ENCODE measurements around the gene POU2F2. TPM values are rescaled to one million over a fixed set of nuclear protein-coding genes. Genes with fewer than 3 reads are reported as not detected.

The POU2F2 gene
- total RNA-seq, 1 experiment from 2014 or later: 6.0 TPM

DNA sequence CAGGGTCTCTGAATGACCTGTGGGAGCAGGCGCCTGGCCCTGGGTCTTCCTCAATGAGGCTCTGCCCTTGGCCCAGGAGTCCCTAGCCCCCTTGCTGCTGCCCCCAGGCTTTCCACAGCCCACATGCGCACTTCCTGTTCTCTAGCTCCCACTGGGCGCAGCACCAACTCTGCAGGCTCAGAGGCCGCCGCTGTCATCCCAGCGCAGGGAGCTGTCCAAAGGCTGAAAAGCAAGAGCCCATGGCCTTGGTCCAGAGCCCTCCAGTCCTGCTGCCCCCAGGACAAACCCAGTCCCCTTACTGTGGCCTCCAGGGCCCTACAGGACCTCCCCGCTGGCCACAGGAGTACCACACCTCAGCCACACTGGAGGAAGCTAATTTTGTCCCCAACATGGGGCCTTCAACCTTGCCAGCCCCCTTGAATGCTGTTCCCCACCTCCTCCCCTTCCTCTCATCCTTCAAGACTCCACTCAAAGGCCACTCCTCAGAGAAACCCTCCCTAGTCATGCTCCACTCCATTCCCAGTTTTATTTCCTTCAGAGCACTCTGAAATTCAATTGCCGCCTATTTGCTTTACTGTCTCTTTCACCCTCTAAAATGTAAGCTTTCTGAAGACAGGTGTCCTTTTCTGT is 8.0 kb upstream of the POU2F2 start (continued):
- TF ChIP-seq, protein P1, sequence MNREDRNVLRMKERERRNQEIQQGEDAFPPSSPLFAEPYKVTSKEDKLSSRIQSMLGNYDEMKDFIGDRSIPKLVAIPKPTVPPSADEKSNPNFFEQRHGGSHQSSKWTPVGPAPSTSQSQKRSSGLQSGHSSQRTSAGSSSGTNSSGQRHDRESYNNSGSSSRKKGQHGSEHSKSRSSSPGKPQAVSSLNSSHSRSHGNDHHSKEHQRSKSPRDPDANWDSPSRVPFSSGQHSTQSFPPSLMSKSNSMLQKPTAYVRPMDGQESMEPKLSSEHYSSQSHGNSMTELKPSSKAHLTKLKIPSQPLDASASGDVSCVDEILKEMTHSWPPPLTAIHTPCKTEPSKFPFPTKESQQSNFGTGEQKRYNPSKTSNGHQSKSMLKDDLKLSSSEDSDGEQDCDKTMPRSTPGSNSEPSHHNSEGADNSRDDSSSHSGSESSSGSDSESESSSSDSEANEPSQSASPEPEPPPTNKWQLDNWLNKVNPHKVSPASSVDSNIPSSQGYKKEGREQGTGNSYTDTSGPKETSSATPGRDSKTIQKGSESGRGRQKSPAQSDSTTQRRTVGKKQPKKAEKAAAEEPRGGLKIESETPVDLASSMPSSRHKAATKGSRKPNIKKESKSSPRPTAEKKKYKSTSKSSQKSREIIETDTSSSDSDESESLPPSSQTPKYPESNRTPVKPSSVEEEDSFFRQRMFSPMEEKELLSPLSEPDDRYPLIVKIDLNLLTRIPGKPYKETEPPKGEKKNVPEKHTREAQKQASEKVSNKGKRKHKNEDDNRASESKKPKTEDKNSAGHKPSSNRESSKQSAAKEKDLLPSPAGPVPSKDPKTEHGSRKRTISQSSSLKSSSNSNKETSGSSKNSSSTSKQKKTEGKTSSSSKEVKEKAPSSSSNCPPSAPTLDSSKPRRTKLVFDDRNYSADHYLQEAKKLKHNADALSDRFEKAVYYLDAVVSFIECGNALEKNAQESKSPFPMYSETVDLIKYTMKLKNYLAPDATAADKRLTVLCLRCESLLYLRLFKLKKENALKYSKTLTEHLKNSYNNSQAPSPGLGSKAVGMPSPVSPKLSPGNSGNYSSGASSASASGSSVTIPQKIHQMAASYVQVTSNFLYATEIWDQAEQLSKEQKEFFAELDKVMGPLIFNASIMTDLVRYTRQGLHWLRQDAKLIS (CRISPR knock-in tag; IDR thresholded peaks at IDR 0.05; ENCODE audit: borderline replicate concordance): no peak
- TF ChIP-seq, protein P2, sequence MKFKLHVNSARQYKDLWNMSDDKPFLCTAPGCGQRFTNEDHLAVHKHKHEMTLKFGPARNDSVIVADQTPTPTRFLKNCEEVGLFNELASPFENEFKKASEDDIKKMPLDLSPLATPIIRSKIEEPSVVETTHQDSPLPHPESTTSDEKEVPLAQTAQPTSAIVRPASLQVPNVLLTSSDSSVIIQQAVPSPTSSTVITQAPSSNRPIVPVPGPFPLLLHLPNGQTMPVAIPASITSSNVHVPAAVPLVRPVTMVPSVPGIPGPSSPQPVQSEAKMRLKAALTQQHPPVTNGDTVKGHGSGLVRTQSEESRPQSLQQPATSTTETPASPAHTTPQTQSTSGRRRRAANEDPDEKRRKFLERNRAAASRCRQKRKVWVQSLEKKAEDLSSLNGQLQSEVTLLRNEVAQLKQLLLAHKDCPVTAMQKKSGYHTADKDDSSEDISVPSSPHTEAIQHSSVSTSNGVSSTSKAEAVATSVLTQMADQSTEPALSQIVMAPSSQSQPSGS (CRISPR knock-in tag; IDR thresholded peaks at IDR 0.05; ENCODE audit: borderline replicate concordance, low read depth): no peak
- TF ChIP-seq TEAD1 (CRISPR knock-in tag; IDR thresholded peaks at IDR 0.05) (peak; percentile 96), TP53 (CRISPR knock-in tag; IDR thresholded peaks at IDR 0.05) (no peak), TCF7 (CRISPR knock-in tag; IDR thresholded peaks at IDR 0.05; ENCODE audit: low read depth) (0 out of 2 replicates have a peak, but pooled peaks have one; percentile 51), EMX1 (CRISPR knock-in tag; IDR thresholded peaks at IDR 0.05) (no peak), FOXJ3 (CRISPR knock-in tag; IDR thresholded peaks at IDR 0.05; ENCODE audit: borderline replicate concordance) (no peak), SP1 (CRISPR knock-in tag; conservative IDR thresholded peaks at IDR 0.05) (no peak), ZBTB21 (CRISPR knock-in tag; IDR thresholded peaks at IDR 0.05; ENCODE audit: borderline replicate concordance) (peak; percentile 26; the same call in 1 of the 2 replicates), NR3C1 (CRISPR knock-in tag; conservative IDR thresholded peaks at IDR 0.05; ENCODE audit: low read depth) (no peak), NR2C2 (CRISPR knock-in tag; IDR thresholded peaks at IDR 0.05) (no peak), CREM (CRISPR knock-in tag; IDR thresholded peaks at IDR 0.05) (peak; percentile 77; the same call in 1 of the 2 replicates), NFYB (CRISPR knock-in tag; conservative IDR thresholded peaks at IDR 0.05; ENCODE audit: low read depth) (no peak)
- TF ChIP-seq, protein P3, sequence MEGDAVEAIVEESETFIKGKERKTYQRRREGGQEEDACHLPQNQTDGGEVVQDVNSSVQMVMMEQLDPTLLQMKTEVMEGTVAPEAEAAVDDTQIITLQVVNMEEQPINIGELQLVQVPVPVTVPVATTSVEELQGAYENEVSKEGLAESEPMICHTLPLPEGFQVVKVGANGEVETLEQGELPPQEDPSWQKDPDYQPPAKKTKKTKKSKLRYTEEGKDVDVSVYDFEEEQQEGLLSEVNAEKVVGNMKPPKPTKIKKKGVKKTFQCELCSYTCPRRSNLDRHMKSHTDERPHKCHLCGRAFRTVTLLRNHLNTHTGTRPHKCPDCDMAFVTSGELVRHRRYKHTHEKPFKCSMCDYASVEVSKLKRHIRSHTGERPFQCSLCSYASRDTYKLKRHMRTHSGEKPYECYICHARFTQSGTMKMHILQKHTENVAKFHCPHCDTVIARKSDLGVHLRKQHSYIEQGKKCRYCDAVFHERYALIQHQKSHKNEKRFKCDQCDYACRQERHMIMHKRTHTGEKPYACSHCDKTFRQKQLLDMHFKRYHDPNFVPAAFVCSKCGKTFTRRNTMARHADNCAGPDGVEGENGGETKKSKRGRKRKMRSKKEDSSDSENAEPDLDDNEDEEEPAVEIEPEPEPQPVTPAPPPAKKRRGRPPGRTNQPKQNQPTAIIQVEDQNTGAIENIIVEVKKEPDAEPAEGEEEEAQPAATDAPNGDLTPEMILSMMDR (IDR thresholded peaks at IDR 0.05): no peak
- TF ChIP-seq, protein P4, sequence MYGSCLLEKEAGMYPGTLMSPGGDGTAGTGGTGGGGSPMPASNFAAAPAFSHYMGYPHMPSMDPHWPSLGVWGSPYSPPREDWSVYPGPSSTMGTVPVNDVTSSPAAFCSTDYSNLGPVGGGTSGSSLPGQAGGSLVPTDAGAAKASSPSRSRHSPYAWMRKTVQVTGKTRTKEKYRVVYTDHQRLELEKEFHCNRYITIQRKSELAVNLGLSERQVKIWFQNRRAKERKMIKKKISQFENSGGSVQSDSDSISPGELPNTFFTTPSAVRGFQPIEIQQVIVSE (CRISPR knock-in tag; IDR thresholded peaks at IDR 0.05; ENCODE audit: borderline replicate concordance): no peak
- TF ChIP-seq, protein P5, sequence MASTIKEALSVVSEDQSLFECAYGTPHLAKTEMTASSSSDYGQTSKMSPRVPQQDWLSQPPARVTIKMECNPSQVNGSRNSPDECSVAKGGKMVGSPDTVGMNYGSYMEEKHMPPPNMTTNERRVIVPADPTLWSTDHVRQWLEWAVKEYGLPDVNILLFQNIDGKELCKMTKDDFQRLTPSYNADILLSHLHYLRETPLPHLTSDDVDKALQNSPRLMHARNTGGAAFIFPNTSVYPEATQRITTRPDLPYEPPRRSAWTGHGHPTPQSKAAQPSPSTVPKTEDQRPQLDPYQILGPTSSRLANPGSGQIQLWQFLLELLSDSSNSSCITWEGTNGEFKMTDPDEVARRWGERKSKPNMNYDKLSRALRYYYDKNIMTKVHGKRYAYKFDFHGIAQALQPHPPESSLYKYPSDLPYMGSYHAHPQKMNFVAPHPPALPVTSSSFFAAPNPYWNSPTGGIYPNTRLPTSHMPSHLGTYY (CRISPR knock-in tag; IDR thresholded peaks at IDR 0.05): no peak
- TF ChIP-seq, protein P6, sequence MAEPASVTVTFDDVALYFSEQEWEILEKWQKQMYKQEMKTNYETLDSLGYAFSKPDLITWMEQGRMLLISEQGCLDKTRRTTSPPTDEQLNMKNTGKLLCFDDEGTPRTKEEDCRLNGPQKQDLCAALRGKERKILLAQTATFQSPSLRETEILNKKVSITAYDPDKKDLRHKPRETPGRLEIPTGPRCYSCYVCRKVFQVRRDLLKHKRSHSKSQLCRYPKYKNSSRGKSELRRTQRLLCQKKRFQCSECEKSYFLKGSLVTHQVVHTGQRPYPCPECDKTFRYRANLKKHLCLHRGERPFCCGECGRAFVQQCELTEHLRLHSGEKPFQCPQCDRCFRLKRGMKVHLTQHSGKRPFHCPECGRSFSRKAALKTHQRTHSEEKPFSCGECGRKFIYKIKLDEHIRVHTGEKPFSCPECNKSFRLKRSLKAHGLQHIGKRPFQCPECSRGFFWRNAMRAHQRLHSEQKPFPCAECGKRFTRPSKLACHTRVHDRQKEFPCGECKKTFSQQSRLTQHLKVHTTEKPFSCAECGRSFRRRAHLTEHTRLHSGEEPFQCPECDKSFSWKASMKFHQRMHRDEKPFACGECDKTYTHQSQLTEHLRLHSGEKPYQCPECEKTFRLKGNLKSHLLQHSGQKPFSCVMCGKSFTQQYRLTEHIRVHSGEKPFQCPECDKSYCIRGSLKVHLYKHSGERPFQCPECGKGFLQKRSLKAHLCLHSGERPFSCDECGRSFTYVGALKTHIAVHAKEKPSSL (CRISPR knock-in tag; conservative IDR thresholded peaks at IDR 0.05): no peak
- TF ChIP-seq, protein P7, sequence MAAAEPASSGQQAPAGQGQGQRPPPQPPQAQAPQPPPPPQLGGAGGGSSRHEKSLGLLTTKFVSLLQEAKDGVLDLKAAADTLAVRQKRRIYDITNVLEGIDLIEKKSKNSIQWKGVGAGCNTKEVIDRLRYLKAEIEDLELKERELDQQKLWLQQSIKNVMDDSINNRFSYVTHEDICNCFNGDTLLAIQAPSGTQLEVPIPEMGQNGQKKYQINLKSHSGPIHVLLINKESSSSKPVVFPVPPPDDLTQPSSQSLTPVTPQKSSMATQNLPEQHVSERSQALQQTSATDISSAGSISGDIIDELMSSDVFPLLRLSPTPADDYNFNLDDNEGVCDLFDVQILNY (CRISPR knock-in tag; IDR thresholded peaks at IDR 0.05): peak; percentile 58; the same call in 1 of the 2 replicates
- TF ChIP-seq, protein P8, sequence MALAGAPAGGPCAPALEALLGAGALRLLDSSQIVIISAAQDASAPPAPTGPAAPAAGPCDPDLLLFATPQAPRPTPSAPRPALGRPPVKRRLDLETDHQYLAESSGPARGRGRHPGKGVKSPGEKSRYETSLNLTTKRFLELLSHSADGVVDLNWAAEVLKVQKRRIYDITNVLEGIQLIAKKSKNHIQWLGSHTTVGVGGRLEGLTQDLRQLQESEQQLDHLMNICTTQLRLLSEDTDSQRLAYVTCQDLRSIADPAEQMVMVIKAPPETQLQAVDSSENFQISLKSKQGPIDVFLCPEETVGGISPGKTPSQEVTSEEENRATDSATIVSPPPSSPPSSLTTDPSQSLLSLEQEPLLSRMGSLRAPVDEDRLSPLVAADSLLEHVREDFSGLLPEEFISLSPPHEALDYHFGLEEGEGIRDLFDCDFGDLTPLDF (CRISPR knock-in tag; IDR thresholded peaks at IDR 0.05): peak; percentile 45; the same call in 1 of the 2 replicates
- TF ChIP-seq, protein P9, sequence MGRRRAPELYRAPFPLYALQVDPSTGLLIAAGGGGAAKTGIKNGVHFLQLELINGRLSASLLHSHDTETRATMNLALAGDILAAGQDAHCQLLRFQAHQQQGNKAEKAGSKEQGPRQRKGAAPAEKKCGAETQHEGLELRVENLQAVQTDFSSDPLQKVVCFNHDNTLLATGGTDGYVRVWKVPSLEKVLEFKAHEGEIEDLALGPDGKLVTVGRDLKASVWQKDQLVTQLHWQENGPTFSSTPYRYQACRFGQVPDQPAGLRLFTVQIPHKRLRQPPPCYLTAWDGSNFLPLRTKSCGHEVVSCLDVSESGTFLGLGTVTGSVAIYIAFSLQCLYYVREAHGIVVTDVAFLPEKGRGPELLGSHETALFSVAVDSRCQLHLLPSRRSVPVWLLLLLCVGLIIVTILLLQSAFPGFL (CRISPR knock-in tag; IDR thresholded peaks at IDR 0.05; ENCODE audit: borderline replicate concordance): no peak
- TF ChIP-seq, protein P10, sequence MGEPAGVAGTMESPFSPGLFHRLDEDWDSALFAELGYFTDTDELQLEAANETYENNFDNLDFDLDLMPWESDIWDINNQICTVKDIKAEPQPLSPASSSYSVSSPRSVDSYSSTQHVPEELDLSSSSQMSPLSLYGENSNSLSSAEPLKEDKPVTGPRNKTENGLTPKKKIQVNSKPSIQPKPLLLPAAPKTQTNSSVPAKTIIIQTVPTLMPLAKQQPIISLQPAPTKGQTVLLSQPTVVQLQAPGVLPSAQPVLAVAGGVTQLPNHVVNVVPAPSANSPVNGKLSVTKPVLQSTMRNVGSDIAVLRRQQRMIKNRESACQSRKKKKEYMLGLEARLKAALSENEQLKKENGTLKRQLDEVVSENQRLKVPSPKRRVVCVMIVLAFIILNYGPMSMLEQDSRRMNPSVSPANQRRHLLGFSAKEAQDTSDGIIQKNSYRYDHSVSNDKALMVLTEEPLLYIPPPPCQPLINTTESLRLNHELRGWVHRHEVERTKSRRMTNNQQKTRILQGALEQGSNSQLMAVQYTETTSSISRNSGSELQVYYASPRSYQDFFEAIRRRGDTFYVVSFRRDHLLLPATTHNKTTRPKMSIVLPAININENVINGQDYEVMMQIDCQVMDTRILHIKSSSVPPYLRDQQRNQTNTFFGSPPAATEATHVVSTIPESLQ (CRISPR knock-in tag; IDR thresholded peaks at IDR 0.05): no peak

Measured in WTC11 (cell line).